ENCODE measurements around the gene CLEC4F. TPM values are rescaled to one million over a fixed set of nuclear protein-coding genes. Genes with fewer than 3 reads are reported as not detected.

CLEC4F gene
- total and polyA plus RNA-seq, 10 donors: 0.64 to 4.8 (median 2.6) TPM; not detected in 1

DNA sequence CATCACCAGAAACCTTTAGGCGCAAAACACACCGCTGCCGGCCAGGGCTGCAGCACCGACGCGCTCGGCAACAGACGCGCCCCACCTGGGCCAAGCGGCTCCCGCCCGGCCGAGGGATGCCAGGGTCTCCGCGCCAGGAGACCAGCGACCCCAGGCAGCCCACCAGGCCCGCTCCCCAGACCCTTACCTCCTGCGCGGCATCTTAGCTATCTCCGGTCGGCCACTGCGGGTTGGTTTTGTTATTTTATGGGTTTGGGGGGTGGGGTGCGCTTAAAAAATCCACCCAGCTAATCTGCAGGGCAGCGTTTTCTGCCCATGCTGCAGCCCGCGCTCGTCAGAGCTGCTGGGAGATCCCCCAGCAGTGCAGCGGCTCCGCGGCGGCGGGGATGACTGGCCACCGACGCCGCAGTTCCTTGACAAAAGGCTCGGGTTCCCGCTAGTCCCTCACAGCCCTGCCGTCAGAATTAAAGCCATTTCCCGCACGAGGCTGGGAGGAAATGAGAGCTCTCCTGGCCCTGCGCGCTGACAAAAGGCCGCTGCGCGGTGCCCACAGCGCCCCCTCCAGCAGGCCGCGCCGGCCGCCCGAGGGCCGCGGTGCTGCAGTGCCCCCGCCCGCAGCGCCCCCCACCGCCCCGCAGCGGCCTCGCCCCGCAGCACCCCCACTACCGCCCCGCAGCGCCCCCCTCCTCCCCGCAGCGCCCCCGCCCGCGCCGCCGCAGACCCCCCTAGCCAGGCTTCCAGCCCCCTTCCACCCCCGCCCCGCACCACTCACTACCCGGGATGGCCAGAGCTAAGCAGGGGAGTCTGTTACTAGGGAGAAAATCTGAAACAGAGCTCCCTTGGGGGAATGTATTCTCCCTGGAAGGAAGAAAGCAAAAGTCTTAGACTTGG lies 52.5 kb downstream of the CLEC4F start, which contains the start of gene ADD2:
ADD2 (minus strand) TSS at position 502 of the 891 bp plus-strand sequence. CDS start 61,792 bp downstream, outside the sequence.
- no peaks in the 10 kb centered on the region for H3K36me3 ChIP-seq
- peak; percentile 78 for DNase-seq
- peaks cover 9 to 20% (median 17%) of the 10 kb centered on the region in 6 donors for H3K4me1 ChIP-seq
- peak within 1 kb of the TSS in 4 of 8 donors; percentile 37 to 74 (median 54) for H3K27ac ChIP-seq
- TF ChIP-seq POLR2AphosphoS5 (IDR thresholded peaks at IDR 0.05) (peak in 2 of 3 donors; percentile 45 to 55), POLR2A (IDR thresholded peaks at IDR 0.05) (no peak)
- TF ChIP-seq, protein P1, sequence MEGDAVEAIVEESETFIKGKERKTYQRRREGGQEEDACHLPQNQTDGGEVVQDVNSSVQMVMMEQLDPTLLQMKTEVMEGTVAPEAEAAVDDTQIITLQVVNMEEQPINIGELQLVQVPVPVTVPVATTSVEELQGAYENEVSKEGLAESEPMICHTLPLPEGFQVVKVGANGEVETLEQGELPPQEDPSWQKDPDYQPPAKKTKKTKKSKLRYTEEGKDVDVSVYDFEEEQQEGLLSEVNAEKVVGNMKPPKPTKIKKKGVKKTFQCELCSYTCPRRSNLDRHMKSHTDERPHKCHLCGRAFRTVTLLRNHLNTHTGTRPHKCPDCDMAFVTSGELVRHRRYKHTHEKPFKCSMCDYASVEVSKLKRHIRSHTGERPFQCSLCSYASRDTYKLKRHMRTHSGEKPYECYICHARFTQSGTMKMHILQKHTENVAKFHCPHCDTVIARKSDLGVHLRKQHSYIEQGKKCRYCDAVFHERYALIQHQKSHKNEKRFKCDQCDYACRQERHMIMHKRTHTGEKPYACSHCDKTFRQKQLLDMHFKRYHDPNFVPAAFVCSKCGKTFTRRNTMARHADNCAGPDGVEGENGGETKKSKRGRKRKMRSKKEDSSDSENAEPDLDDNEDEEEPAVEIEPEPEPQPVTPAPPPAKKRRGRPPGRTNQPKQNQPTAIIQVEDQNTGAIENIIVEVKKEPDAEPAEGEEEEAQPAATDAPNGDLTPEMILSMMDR (IDR thresholded peaks at IDR 0.05 in 8 of 11, conservative IDR thresholded peaks at IDR 0.05 in 3 of 11): peak in 4 of 11 experiments; percentile 13 to 48 (median 32)
- peaks cover 0 to 92% (median 38%) of the 10 kb centered on the region in 7 donors for H3K27me3 ChIP-seq (replicated peaks in 1 of 7)
- no peaks in the 10 kb centered on the region for H3K9me3 ChIP-seq
- WGBS, 5 donors: 1 to 2% (median 1%) methylated on average over 17 to 69 of the region's 74 CpGs
- H3K4me3 ChIP-seq: peak within 1 kb of the TSS; percentile 41 to 80 (median 48)
- intact Hi-C loops (cut with DNase I; ENCODE audit: low total_unique reads): no loop called here

DNA sequence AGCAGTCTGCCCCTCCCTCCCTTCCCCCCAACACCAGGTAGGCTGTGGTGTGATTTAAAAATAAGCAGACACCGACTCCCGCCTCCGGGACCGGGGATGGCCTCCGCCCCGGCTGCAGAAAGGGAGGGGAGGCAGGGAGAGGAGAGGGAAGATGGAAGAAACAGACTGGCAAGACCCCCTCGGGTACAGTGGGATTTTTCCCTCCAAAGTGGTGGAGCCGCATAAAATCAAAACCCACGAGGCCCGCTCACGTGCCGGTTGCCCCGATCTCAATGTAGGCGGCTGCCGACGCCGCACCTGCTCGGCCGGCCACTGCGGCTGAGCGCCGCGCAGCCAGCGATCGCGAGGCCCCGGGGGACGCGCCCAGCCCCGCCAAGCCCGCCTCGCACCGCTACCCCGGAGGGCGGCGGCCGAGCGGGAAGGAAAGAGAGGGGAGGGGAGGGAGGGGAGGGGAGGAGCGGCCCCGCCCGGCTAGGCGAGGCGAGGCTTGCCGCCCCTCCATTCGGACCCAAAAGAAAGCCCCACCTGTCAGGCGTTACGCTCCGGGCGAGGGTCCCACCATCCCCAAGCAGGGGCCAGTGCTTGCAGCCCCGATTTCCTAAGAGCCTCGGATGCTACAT lies 53.2 kb downstream of the CLEC4F start:
- intact Hi-C loops (cut with DNase I; ENCODE audit: low total_unique reads): no loop called here
- TF ChIP-seq POLR2AphosphoS5 (IDR thresholded peaks at IDR 0.05) (no peak), POLR2A (IDR thresholded peaks at IDR 0.05) (no peak)
- TF ChIP-seq, protein P1 (IDR thresholded peaks at IDR 0.05 in 8 of 11, conservative IDR thresholded peaks at IDR 0.05 in 3 of 11): no peak
- Histone ChIP-seq H3K4me3 (peak overlapping the region; percentile 41 to 80 (median 48)), H3K9me3 (no peaks in the 10 kb centered on the region), H3K27ac (peak overlapping the region in 4 of 8 donors; percentile 37 to 74 (median 54)), H3K27me3 (replicated peaks in 1 of 7) (peaks cover 0 to 85% (median 38%) of the 10 kb centered on the region in 7 donors), H3K36me3 (no peaks in the 10 kb centered on the region), H3K4me1 (peaks cover 9 to 20% (median 17%) of the 10 kb centered on the region in 6 donors)
- WGBS, 5 donors: 1 to 2% (median 1%) methylated on average over 25 to 51 of the region's 51 CpGs
- peak; percentile 80 for DNase-seq

- Histone ChIP-seq H3K27me3 (replicated peaks in 1 of 7) (peaks cover 0 to 78% (median 38%) of the 10 kb centered on the region in 7 donors), H3K4me1 (peaks cover 9 to 20% (median 17%) of the 10 kb centered on the region in 6 donors), H3K9me3 (no peaks in the 10 kb centered on the region), H3K36me3 (no peaks in the 10 kb centered on the region), H3K27ac (peak overlapping the region in 2 of 8 donors; percentile 53 to 74), H3K4me3 (peak overlapping the region in 7 of 8 donors; percentile 41 to 80 (median 49))
- WGBS, 5 donors: 10 to 15% (median 11%) methylated on average over 7 of the region's 7 CpGs
- intact Hi-C loops (cut with DNase I; ENCODE audit: low total_unique reads): no loop called here
- no peak for TF ChIP-seq POLR2A (IDR thresholded peaks at IDR 0.05)
- TF ChIP-seq POLR2AphosphoS5 (IDR thresholded peaks at IDR 0.05): no peak
- TF ChIP-seq, protein P1 (IDR thresholded peaks at IDR 0.05 in 8 of 11, conservative IDR thresholded peaks at IDR 0.05 in 3 of 11): no peak
- DNase-seq: no peak
Measured at GRCh38 chr2:70766357-70767078, 53.9 kb downstream of the CLEC4F start.
